GM13976 (cell line): ENCODE results near the gene DPF3.

ENCODE experiments used
- DNase-seq: peaks from one replicate; pipeline ENCODE4 v3.0.0; 2012; ENCODE audit warnings: low spot score
- in situ Hi-C: fragments of 300-500 bp; cut with MboI; formaldehyde crosslinking; loops from one replicate; pipeline ENCODE4 v1.12.0; 2022; ENCODE audit warnings: low sequenced_read_pairs, mixed read lengths, inconsistent platforms; ENCODE audit not compliant: unreplicated experiment
- TF ChIP-seq, protein P1 (sequence below): IDR thresholded peaks from 2 replicates; pipeline ENCODE4 v1.5.1; 2012; ENCODE audit warnings: borderline replicate concordance, mild to moderate bottlenecking; ENCODE audit not compliant: insufficient read depth; ENCODE audit errors: extremely low read depth, missing control alignments, control extremely low read depth

The DPF3 gene

DNA sequence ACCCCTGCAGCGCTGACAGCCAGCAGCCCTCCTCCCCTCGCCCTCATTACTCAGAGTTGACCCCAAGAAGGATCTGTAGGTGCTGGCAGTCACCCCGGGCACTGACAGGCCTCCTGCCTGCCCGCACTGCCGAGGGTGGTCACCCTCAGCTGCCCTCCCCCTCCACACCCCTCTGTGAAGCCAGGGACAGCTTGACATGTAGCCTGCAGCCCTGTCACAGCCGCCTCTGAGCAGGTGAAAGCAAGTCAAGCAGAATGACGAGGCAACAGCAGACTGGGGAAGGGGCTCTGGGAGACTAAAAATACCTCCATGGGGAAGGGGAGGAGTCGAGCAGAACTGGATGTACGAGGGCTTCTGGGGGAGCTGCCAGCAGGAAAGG lies 178.1 kb downstream of the DPF3 start:
- in situ Hi-C loops = no loop called here
- DNase-seq = no peak
- TF ChIP-seq, protein P1, sequence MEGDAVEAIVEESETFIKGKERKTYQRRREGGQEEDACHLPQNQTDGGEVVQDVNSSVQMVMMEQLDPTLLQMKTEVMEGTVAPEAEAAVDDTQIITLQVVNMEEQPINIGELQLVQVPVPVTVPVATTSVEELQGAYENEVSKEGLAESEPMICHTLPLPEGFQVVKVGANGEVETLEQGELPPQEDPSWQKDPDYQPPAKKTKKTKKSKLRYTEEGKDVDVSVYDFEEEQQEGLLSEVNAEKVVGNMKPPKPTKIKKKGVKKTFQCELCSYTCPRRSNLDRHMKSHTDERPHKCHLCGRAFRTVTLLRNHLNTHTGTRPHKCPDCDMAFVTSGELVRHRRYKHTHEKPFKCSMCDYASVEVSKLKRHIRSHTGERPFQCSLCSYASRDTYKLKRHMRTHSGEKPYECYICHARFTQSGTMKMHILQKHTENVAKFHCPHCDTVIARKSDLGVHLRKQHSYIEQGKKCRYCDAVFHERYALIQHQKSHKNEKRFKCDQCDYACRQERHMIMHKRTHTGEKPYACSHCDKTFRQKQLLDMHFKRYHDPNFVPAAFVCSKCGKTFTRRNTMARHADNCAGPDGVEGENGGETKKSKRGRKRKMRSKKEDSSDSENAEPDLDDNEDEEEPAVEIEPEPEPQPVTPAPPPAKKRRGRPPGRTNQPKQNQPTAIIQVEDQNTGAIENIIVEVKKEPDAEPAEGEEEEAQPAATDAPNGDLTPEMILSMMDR = no peak

DNA sequence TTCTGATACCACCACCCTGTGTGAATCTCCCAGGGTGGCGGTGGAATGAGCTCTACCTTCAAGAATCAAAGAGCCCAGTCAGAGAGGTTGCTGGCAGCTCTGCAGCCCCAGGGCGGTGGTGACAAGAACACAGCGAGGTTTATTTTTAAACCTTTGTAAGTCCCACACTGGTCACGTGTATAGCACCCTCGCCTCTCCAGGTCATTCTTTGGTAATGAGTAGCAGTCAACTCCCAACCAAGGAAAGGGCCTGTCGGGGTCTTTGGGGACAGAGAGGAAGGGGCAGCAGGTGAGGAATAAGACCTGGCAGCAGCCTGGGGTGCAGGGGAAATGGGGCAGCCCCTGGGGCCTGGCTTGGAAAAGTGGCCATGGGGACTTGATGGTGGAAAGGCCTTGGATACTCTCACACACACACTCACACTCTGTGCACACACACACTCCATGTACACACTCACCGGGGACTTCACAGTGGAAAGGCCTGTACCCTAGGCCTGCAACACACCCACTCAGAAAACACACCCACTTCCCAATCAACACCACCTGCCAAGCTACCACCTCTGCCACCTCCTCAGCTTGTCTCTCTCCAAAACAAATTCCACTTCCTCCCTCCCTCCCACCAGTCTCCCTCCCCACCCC lies 178.6 kb downstream of the DPF3 start:
- in situ Hi-C loops = no loop called here
- DNase-seq = peak; percentile 54
- TF ChIP-seq, protein P1 = no peak

DNA sequence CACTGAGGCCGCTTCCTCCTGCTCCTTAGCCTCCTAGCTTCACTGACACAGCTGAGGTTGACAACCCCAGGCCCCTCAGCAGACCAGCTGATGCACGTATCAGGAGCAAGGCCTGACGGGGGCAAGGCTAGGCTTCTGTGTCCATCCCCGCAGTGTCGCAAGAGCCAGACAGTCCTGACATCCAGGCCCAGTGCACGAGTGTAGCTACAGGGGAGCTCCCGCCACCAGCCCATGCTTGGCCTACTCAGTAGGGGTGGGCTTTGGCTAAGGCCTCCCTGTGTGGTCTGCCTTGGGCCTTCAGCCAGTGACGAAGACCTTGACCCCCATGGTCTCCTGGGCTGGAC lies 179.1 kb downstream of the DPF3 start:
- TF ChIP-seq, protein P1 = no peak
- in situ Hi-C loops = no loop called here
- DNase-seq = no peak

DNA sequence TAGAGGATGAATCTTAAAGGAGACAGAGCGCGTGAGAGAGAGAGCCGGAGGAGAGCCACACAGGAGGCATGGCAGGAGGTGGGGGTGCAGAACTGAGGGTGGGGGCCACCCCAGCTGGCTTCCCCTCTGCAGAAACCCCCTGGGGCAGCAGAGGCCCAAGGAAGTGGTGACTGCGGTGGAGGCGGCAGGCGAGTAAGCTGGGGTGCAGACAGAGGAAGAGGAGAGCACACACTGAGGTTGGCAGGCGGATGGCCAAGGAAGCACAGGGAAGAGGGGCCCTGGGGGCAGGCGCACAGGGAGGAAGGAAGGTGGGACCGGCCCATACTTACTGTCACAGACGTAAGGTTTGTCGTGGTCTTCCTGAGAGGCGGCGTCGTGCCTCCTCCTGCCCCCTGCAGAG lies 179.8 kb downstream of the DPF3 start:
- in situ Hi-C loops = no loop called here
- TF ChIP-seq, protein P1 = no peak
- peak; percentile 72 for DNase-seq

DNA sequence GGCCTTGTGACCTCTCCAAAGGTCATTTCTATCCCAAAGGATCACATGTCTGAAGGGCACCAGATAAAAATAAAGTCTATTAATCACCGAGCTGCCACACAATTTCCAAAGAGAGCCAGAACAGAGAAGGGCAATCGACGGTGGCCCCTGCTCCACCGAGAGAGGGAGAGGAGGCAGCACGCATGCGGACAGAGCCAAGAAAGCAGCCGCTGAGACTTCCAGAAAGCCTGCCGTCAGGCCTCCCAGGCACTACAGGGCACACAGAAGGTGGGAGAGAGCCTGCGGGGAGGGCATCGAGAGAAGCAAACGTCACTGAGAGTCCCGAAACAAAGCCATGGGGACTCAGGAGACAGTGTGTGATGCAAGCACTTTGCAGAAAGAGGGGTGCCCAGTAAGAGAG lies 182.0 kb downstream of the DPF3 start:
- TF ChIP-seq, protein P1 = no peak
- in situ Hi-C loops = no loop called here
- no peak for DNase-seq

DNA sequence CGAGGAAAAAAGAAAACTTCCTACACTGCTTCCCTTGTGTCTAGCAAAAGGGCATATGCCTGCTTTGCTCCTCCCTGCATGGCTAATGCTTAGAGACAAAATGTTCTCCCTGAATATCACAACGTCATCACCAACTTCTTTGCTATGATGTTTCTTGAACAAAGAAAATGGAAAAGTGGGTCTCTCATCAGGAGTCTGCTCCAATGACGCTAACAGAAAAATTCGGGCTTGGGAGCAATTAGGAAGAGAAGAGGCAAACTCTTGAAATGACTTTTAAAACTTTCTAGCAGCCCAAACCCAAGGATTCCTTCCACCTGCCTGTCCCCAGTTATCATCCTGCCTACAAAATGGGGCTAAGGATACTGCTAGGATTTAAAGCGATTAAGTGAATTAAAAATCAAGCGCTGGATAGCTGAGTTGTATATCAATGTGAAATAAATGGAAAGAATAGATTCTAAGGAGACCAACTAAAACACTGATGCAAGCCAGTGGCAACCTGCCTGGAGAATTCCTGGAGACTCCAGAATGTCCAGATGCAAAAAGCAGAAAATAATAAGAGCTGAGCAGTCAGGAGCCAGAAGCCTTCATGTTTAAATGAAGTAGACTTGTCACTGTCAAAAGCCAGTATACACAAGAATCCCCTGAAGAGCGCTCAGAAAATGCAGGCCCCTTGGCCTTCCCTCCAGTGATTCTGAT lies 183.8 kb downstream of the DPF3 start:
- TF ChIP-seq, protein P1 = no peak
- in situ Hi-C loops = no loop called here
- DNase-seq = no peak
